NCI-H526 treated with DMSO at 0.1 percent for 48 hours (cell line): ENCODE measurements around the gene ELFN2.
A peak's percentile ranks its signal among the peaks of the same experiment; 100 is the strongest.

Source experiments
- DNase-seq: peaks from one replicate; lab custom pipeline; 2025; lab: John Stamatoyannopoulos, UW

ELFN2 gene

GRCh38 chr22:37355174-37355573 is 72.1 kb downstream of the ELFN2 start:
- DNase-seq = no peak

GRCh38 chr22:37354670-37355069 is 72.6 kb downstream of the ELFN2 start:
- no peak for DNase-seq

GRCh38 chr22:37354261-37354660 is 73.0 kb downstream of the ELFN2 start:
- no peak for DNase-seq

- DNase-seq = no peak
Observed at GRCh38 chr22:37353839-37354238, 73.4 kb downstream of the ELFN2 start.

GRCh38 chr22:37352481-37352880 is 74.8 kb downstream of the ELFN2 start:
- no peak for DNase-seq

GRCh38 chr22:37351232-37351631 is 76.0 kb downstream of the ELFN2 start:
- no peak for DNase-seq

GRCh38 chr22:37349043-37349814 is 78.0 kb downstream of the ELFN2 start:
- DNase-seq = no peak

- DNase-seq = no peak
Observed at GRCh38 chr22:37346505-37346895, 80.8 kb downstream of the ELFN2 start.

GRCh38 chr22:37345863-37346504 is 81.3 kb downstream of the ELFN2 start:
- no peak for DNase-seq

GRCh38 chr22:37344735-37345449 is 82.4 kb downstream of the ELFN2 start:
- DNase-seq = no peak

- no peak for DNase-seq
Observed at GRCh38 chr22:37343863-37344734, 83.2 kb downstream of the ELFN2 start.

GRCh38 chr22:37343348-37343747 is 83.9 kb downstream of the ELFN2 start:
- DNase-seq = no peak

GRCh38 chr22:37342065-37342464 is 85.2 kb downstream of the ELFN2 start:
- DNase-seq = no peak

- DNase-seq = peak; percentile 55
Observed at GRCh38 chr22:37340331-37341262, 86.7 kb downstream of the ELFN2 start.

- no peak for DNase-seq
Observed at GRCh38 chr22:37338539-37339246, 88.6 kb downstream of the ELFN2 start.

GRCh38 chr22:37337204-37337943 is 89.9 kb downstream of the ELFN2 start:
- no peak for DNase-seq

GRCh38 chr22:37336579-37336978 is 90.7 kb downstream of the ELFN2 start:
- no peak for DNase-seq

GRCh38 chr22:37335806-37336199 is 91.5 kb downstream of the ELFN2 start:
- DNase-seq = no peak
